Endothelial cell of hepatic sinusoid (primary cell): ENCODE results near the gene FAM135A.
"Not testable (repeated sequence)": the region's sequence is repeated elsewhere in the genome, so short reads cannot be mapped to it uniquely, and the experiment has no call there.

Experiments used
- in situ Hi-C: cut with HindIII; loops from 2 replicates; pipeline ENCODE4 v1.10.0; 2017; ENCODE audit warnings: low sequenced_read_pairs

The FAM135A gene

DNA sequence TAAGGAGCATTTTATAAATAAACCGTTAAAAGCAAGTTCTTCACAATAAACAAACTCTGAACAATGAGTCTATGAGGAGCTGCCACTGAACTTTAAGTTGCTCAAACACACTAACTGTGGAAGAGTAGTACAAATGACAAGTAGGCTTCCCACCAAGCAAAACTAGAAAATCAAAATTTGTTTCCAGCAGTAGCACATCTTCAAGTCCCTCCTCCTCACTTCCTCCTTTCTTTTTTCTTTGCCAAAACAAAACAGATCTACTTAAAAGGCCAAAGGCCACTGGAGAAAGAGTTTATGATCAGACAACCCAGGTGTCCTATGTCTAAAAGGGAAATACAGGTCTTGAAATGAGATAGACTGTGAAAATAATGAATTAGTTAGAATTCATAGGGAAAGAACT, 17.1 kb upstream of the FAM135A start:
- in situ Hi-C loops, result no loop called here

DNA sequence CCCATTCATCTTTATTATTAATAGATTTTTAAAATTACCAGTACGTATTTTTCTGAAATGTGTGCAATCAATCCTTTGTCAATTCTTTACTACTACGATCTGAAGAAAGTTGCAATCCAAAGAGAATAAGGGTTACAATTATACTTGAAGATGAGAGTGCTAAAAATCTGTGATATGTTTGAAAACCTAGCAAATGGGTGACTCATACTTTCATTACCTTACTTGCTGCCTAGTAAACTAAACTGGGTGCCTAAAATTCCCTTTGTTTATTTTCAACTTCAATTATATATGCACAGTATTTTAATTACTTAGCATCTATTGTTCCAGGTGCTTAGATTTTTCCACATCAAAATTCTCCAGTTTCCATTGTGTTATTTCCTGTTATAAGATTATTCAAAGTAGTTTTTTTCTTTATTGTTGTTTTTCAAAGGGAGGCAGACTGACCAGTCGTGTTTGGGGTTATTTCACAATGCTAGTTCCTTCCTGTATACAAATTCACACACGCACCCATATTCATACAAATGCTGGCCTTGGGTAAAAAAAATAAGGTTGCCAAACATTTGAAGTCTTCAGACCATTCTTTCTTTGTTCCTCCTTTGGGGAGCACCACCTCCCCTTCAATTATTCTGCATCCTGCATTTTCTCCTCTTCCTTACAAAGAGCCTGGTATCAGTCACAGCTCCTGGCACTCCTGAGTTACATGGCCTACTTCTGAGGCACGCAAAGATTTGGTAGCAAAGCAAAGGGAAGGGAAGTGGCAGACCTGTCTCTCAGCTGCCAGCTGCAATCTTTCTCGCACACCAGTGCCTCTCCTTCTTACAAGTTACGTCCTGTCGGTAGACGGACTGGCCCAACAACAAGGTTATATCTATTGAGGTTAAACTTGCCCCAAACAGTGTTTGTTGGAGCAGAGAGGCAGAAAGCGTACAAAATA, 16.2 kb upstream of the FAM135A start:
- in situ Hi-C loops, result no loop called here

DNA sequence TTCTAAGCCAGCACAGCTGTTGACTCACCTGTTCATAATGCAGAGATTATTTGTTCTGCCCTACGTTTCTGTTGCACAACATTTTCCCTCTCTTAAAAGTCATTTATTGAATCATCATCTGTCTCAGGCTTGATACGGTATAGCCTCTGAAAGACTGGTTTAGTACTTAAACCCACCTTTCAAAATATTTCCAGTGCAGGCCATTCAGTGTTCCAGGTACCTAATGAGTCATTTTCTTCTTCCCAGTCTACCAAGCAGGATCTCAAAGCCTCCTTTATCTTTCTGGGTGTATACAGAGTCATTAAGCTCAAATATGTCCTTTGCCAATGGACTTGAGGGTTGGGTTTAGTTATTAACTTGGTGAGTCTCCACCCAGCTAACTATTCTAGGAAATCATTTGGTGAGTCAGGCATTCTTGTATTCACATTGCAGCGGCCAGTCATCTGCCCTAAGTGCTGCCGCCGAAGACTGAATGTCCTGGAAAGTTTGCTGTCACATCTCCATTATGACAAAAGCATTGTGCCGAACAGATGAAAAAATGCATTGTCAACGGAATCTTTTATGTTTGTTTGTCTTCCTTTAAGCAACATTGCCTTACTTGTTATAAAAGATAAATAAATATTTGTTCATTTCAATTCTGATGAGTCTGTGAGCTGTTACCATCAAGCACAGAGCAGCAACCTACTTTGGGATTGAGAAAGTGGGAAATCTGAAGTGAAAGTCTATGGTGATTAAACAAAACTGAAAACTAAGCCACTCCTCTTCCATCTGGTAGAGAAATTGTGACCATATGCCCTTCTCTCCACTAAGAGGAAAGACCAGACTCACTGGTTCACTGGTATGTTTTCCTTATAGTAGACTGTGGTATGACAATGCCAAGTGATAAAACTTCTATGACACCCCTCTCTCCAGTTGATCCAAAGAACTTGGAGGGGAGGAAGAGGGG, 14.3 kb upstream of the FAM135A start:
- in situ Hi-C loops, result no loop called here

DNA sequence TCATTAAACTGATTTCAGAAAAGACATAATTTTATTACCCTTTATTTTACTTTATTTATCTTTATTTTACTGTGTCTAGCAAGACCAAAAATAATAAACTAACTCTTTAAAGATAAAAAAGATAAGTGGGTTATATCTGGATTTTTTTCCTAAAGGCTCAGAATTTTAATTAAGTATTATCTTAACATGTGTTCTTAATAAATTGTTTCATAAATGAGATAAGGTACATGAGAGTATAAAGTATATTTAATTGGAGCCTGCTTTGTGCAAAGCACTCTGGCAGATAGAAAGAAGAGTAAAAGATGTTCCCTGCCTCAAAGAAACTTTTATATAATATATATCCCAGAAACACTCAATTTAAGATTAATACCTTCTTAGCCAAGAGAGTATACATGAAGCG, 8.7 kb upstream of the FAM135A start:
- in situ Hi-C loops, result no loop called here

DNA sequence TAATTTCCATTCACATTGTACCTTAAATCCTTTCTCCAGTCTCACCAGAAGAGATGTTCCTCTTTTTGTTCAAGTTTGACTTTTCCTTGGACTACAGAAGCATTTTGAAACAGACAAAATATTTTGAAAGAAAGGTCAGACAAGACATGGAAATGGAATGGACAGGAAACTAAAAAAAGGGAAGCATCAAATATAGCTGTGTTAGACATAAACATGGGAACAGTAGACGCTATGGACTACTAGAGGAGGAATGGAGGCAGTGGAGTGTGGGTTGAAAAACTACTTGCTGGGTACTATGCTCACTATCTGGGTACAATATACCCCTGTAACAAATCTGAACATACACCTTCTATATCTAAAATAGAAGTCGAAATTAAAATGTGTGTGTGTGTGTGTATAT, 4.1 kb upstream of the FAM135A start:
- in situ Hi-C loops, result no loop called here

DNA sequence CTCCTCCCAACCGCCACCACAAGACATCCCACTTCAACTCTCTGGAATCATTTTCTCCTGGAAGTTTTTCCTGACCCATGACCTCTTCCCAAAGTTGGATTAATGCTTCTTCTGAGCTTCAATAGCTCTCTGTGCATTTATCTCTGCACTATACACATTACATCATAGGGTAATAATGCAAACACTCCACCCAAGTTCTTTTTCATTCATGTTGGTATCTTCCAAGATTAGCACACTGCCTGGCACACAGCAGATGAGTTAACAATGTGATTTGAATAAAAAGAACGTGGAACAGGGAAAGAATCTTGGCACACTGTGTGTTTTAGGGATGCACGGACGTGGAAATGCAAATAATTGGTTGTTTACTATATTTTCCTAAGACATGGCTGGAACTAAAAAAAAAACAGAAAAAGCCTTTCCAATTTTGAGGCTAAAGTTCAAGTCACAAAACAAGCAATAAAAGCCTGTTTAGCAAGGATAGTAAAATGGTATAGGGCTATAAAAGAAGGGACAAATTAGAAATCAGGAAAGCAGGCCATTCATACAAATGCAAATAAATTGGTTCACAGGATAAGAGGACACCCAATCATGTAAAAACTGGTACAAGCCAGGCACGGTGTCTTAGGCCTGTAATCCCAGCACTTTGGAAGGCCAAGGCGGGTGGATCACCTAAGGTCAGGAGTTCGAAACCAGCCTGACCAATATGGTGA, 1.6 kb upstream of the FAM135A start:
- in situ Hi-C loops, result no loop called here

DNA sequence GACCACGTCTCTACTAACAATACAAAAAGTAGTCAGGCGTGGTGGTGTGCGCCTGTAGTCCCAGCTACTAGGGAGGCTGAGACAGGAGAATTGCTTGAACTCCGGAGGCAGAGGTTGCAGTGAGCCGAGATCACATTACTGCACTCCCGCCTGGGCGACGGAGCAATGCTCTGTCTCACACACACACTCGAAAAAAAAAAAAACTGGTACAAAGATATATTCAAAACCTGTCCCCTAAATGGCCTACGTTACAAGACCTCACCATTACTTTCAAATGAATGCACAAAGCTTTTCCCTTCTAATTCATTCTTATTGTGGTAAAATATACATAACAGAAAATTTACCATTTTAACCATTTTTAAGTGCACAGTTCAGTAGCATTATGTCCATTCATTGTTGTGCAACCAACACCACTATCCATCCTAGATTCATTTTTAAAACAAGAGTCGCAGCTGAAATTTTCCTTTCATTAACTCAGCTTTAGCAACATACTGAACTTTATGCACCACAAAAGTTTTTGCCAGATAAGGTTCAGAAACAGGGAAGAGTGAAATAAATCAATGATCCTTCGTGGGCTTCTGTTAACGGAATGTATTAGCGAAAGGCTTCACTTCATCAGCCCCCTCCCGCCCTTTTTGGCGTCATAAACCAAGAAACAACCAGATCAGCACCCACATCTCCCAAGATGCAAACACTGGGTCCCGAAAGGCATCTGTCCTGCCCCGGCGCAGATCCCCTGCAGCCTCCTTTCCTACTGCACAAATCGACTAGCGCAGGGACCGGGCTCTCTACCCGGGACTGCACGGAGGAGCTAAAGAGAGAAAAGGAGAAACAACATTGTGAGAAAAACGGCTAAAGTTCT, 825 bp upstream of the FAM135A start:
- in situ Hi-C loops, result no loop called here

DNA sequence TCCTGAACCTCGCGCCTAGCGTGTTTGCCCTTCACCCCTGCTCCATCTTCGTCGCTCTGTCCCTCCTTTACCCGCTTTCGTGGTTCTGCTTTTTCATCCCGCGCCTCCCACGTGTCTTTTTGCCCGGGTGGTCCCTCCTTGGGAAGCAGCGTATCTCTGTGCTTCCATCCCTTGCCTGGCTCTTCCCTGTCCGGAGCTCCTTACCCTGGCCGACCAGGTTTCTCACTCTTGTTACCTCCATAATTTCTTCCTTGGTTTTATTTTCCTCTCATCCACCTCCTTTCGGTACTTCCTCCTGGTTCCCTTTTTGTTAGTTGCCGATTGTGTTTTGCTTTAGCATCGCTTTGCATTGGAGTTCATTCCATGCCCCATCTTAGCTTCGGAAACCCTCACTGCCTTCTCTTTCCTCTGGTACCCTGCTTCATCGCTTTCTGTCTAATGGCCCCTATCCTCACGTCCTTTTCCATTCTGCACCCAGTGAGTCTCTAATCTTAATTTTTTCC, 735 bp downstream of the FAM135A start:
- in situ Hi-C loops, result no loop called here

DNA sequence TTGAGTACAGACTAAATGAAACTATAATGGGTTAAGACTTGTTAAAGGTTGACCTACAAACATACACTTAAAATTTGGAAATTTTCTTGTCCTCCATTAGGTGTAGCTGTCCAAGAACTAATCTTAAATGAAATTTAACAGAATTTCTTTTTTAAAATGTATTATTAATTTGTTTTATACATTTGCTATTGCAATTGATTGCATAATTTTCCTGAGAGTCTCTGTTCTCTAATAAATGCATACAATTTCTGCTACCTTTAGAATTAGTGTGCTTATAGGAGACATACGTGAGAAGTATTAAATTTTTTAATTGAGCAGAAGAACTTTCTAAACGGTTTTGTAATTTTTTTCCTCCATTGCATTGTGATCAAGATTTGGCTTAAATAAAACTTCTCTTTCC, 1.5 kb downstream of the FAM135A start:
- in situ Hi-C loops, result no loop called here

DNA sequence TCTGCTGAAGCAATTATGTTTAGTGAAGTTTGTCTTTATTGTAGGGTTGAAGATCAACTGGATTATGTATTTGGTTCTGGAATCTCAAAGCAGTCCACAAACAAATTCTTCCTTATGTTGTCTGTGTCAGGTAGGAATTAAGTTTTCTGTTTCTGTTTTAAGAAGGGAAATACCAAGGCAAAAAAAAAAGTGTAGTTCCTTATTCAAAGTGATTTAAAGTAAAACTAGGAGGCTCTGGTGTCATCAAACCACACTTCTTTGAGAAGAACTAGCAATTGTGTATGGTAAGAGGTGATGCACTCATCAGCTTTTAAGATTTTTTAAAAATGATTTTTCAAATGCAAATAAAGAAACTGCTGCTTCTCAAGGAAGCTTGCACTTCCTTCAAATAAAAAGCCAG, 1.9 kb downstream of the FAM135A start:
- in situ Hi-C loops, result no loop called here

DNA sequence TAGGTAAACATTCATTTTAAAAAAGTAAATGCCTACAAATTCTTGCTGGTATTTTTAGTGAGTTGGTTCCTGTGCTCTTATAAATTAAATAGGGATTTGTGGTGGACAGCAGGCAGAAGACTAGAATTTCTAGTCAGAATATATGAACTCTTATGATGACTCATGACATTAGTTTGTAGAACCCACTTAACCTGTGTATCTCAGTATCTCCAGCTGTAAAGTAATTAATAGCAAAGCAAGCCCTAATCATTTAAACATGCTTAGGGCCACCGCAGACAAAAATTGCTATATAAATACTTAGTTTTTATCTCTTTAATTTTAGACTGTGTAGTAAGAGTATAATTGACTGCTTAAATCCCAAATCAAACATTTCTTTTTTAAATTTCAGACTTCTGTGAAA, 2.4 kb downstream of the FAM135A start:
- in situ Hi-C loops, result no loop called here

DNA sequence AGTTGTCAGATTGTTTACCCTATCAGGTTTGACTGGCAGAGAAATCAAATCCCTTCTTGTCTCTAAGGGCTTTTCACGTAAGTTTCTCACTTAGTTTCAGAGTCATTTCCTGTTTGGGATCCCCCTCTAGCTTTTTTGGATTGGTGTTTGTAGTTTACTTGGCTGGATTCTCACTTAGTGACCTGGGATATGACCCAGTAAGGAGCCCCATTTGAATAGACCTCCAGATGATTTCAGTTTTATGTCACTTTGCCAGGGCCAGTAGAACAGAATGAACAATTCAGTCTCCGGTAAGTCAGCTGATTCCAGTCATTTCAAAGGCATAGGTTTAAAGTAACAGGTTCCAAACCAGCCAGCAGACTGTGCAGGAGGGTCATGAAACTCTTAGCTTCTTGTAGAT, 8.2 kb downstream of the FAM135A start:
- in situ Hi-C loops, result no loop called here

DNA sequence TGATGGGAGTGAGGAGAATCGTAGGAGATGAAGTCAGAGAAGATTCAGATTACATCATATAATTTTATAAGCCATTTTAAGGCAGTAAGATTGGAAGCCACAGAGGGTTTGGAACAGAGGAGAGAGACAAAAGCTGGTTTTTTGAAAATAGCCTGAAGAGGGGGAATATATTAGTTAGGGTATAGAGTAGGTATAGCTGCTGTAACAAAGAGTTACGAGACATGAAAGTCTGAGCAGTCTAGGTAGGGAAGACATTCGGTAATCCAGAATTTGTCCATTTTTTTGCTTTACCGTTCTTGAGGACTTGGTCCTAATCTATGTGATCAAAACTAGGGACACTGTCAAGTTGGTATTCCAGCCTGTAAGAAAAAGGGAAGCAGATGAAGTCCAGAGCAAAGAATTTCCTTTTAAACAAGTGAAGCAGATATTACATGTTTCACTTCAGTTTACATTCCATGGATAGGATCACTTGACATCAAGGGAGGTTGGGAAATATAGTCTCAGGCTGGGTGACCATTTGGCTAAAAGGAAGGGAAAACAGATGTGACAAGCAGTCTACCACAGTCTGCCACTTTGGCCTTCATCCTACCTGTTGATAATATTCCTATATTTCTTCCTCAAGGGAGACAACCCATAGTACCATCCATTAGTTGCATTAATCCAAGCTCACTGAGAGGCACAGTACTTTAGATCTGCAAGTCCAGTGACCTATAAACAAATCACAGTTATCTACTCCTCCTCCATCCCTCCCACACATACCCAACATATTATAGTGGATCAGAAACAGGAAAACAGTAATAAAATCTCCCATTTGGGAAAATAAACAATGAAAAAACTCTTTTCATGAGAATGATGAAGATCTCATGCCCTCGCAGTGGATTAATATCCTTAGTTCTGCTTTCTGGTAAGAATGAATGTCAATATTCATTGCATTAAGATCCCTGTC, 10.2 kb downstream of the FAM135A start:
- in situ Hi-C loops, result no loop called here

DNA sequence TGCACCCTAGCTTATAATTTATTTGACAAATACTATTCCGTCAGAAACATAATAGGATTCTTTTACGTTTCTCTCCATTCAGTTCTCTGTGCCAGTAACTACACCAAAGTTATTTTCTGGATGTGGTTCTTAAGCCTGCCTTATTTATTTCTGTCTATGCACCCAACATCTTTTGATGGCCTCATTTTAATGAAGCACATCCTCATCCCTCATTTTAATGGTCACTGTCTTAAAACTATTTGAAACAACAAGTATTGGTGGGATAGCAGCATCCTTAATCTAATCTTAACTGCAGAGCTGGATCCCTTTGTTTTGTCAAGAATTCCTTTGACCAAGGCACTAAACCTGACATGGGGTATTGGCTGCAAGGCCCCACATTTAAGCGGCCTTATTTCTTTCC, 11.0 kb downstream of the FAM135A start:
- in situ Hi-C loops, result no loop called here

DNA sequence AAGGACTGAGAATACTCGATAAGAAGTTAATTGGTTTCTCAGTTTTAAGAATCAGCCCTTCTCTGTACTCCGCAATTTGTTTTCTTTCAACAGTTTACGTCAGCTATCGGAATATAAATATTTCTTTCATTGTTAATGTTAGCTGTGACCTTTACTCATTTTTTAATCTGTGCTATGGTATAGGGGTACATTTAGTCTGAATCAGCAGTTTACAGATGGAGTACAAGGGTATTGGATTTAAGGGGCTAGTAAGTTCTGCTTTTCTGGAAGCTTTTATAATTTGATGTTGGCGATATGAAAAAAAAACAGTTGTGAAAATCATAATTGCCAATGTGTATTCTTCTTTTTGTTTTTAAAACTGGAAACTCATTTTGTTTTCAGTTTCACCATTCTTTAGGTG, 23.0 kb downstream of the FAM135A start:
- in situ Hi-C loops, result no loop called here

DNA sequence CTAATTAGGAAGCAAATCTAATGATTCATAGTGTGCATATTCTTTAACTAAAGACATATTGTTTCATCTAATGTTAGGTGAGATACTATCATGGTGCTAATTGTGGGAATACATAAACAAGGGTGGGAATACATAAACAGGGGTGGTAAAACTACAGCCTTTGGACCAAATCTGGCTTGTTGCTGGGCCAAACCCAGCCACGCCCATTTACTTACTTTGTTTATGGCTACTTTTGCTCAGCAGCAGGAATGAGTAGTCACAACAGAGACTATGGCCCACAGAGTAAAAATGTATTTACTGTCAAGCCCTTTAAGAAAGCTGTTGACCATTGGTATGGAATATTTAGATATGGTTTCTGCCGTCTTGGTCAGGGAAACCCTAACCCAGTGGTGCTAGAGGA, 31.7 kb downstream of the FAM135A start:
- in situ Hi-C loops, result no loop called here

DNA sequence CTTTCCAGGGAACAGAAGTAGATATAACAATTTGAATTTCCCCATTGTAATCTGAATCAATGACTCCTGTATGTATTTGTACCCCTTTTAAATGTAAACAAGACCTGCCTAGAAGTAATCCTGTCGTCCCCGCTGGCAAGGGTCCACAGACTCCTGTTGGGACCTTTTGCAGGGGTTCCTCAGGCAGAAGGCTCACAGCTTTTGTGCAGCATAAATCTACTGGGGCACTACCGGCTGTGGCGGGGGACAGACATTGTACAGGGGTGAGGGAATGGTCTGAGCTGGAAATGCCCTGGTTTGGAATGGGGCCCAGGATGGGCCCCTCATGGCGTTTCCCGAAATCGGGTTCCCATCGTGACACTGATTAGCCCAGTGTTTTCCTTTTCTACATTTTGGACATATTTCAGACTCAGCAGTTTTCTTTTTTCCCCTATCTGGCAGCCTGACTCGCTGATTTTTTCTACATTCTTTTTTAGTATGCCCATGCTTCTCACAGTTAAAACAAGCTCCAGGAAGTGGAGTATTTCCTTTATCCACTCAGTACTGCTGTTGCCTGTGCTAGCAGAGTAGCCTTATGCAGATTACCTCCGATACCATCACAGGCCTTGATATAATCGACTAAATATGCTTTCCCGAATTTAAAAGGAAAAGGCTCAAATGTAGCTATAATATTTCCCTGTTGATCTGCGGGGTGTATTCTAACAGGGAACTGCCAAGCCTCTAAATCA, 34.2 kb downstream of the FAM135A start:
- in situ Hi-C loops, result not testable (repeated sequence)

DNA sequence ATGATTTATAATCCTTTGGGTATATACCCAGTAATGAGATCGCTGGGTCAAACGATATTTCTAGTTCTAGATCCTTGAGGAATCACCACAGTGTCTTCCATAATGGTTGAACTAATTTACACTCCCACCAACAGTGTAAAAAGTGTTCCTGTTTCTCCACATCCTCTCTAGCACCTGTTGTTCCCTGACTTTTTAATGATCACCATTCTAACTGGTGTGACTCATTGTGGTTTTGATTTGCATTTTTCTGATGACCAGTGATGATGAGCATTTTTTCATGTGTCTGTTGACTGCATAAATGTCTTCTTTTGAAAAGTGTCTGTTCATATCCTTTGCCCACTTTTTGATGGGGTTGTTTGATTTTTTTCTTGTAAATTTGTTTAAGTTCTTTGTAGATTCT, 40.6 kb downstream of the FAM135A start:
- in situ Hi-C loops, result not testable (repeated sequence)
